ENCODE results near the gene NADK.
"Not testable (repeated sequence)": the region's sequence is repeated elsewhere in the genome, so short reads cannot be mapped to it uniquely, and the experiment has no call there.

Gene NADK

DNA sequence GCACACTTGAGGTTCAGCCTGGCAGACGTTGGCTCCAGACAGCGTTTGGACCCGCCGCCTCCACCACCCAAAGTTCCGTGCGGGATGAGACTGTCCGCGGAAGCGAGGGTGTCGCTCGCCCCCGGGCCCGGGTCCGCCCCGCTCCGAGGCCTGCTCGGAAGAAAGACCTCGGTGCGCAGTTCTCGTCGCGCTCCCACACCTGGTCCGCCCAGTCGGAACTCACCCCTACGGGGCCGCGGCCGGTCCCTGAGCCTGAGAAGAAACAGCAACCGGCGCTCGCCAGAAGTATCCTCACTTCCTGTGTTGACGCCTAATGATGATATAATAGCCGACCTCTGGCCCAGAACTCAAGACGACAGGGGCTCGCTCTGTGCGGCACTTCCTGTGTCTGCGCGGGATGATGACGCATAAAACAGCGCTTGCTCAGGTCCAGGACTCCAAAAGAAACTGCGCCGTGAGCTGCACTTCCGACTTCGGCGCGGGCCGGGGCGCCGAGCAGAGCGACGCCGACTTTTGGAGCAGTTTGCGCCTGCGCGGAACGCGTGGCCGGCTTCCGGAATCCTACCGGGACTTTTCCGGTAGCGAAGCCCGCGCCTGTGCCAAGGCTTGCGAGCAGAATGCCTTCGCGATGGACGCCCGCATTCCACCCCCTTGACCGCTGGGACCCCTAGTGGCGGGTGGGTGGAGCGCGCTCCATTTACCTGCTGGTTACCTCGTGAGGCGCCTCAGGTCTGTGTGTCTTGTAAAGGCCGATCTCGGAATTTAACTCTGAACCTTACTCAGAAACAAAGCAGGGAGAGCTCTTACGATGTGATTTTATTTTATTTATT lies 54.0 kb downstream of the NADK start, which contains the start of gene CDK11A:
Gene CDK11A, minus strand, starts transcription at position 323 of the 830 bp plus-strand sequence. CDS start 1,539 bp downstream, outside the sequence.
- peak; percentile 98 for DNase-seq (ENCODE audit: low read depth)
- H3K4me3 ChIP-seq (ENCODE audit: low read depth, low read length) = peak within 1 kb of the TSS; percentile 60

DNA sequence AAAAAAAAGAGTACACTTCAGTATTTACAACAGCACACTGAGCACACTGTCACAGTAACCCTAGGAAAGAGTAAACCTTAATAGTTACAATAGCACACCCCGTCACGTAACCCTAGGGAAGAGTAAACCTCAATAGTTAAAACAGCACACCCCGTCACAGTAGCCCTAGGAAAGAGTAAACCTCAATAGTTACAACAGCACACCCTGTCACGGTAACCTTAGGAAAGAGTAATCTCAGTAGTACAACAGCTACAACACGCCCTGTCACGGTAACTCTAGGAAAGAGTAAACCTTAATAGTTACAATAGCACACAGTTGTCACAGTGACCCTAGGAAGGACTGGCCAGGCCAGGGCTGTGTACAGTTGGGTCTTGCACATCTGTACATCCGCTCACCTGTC lies 57.1 kb downstream of the NADK start:
- H3K4me3 ChIP-seq (ENCODE audit: low read depth, low read length) = no peak overlapping the region
- no peak for DNase-seq (ENCODE audit: low read depth)

GRCh38 chr1:1715109-1715883 lies 63.0 kb downstream of the NADK start:
- not testable (repeated sequence) for DNase-seq (ENCODE audit: low read depth); H3K4me3 ChIP-seq (ENCODE audit: low read depth, low read length)

GRCh38 chr1:1707897-1708296 lies 70.4 kb downstream of the NADK start:
- not testable (repeated sequence) for H3K4me3 ChIP-seq (ENCODE audit: low read depth, low read length); DNase-seq (ENCODE audit: low read depth)

GRCh38 chr1:1707241-1707640 lies 71.0 kb downstream of the NADK start:
- not testable (repeated sequence) for DNase-seq (ENCODE audit: low read depth); H3K4me3 ChIP-seq (ENCODE audit: low read depth, low read length)

DNA sequence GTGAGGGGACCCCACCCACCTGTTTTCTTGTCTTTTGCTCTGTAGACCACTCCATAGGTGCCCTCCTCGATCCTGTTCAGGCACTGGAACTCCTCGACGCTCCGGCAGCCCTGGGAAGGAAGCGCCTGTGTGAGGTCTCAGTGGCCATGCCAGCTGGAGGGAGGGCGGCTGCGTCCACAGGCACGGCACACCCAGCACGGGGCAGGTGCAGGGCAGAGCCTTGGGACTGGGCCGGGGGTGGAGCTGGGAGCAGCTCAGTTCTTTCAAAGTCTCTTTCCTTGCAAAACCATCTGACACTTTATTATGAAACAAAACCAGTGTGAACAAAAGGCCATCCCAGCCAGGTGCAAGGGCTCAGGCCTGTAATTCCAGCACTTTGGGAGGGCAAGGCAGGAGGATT lies 72.6 kb downstream of the NADK start:
- not testable (repeated sequence) for DNase-seq (ENCODE audit: low read depth); H3K4me3 ChIP-seq (ENCODE audit: low read depth, low read length)

- not testable (repeated sequence) for DNase-seq (ENCODE audit: low read depth); H3K4me3 ChIP-seq (ENCODE audit: low read depth, low read length)
Measured at GRCh38 chr1:1704284-1704957, 73.8 kb downstream of the NADK start.

DNA sequence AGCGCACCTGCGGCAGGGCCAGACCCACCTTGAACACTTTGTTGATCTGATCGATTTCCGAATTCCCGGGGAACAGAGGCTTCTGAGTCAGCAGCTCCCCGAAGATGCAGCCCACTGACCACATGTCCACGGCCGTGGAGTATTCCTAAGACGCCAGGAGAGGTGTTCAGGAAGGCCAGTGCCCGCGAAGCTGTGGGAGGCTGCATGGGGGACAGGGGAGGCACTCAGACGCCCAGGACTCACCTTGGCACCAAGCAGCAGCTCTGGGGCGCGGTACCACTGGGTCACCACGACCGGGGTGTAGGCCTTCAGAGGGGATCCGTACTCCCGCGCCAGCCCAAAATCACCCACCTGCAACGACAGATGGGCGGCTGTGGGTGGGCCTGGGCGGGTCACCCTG lies 74.5 kb downstream of the NADK start:
- H3K4me3 ChIP-seq (ENCODE audit: low read depth, low read length) = no peak overlapping the region
- no peak for DNase-seq (ENCODE audit: low read depth)

GRCh38 chr1:1702506-1702905 lies 75.8 kb downstream of the NADK start:
- not testable (repeated sequence) for DNase-seq (ENCODE audit: low read depth); H3K4me3 ChIP-seq (ENCODE audit: low read depth, low read length)

Measured in skeletal muscle cell (primary cell).